ENCODE results near the gene RHOG.
A peak's percentile ranks its signal among the peaks of the same experiment; 100 is the strongest.

RHOG gene

GRCh38 chr11:3836903-3837302, 3.9 kb downstream of the RHOG start:
- no peak for DNase-seq (ENCODE audit: low read depth, low spot score)
- H3K27ac ChIP-seq, result no peak overlapping the region

GRCh38 chr11:3835751-3836150, 5.0 kb downstream of the RHOG start:
- H3K27ac ChIP-seq, result peak overlapping the region; percentile 56
- DNase-seq (ENCODE audit: low read depth, low spot score), result no peak

GRCh38 chr11:3834664-3835461, 5.9 kb downstream of the RHOG start:
- no peak for DNase-seq (ENCODE audit: low read depth, low spot score)
- peak overlapping the region; percentile 56 for H3K27ac ChIP-seq

- peak overlapping the region; percentile 56 for H3K27ac ChIP-seq
- no peak for DNase-seq (ENCODE audit: low read depth, low spot score)
Measured at GRCh38 chr11:3834349-3834663, 6.5 kb downstream of the RHOG start.

- DNase-seq (ENCODE audit: low read depth, low spot score), result no peak
- H3K27ac ChIP-seq, result no peak overlapping the region
Measured at GRCh38 chr11:3833449-3833848, 7.3 kb downstream of the RHOG start.

- H3K27ac ChIP-seq, result no peak overlapping the region
- no peak for DNase-seq (ENCODE audit: low read depth, low spot score)
Measured at GRCh38 chr11:3832816-3833215, 7.9 kb downstream of the RHOG start.

- H3K27ac ChIP-seq, result no peak overlapping the region
- DNase-seq (ENCODE audit: low read depth, low spot score), result no peak
Measured at GRCh38 chr11:3831378-3832239, 9.2 kb downstream of the RHOG start.

GRCh38 chr11:3830730-3831129, 10.0 kb downstream of the RHOG start:
- DNase-seq (ENCODE audit: low read depth, low spot score), result no peak
- no peak overlapping the region for H3K27ac ChIP-seq

- DNase-seq (ENCODE audit: low read depth, low spot score), result no peak
- H3K27ac ChIP-seq, result no peak overlapping the region
Measured at GRCh38 chr11:3830088-3830487, 10.7 kb downstream of the RHOG start.

GRCh38 chr11:3827434-3828186, 13.1 kb downstream of the RHOG start:
- no peak overlapping the region for H3K27ac ChIP-seq
- no peak for DNase-seq (ENCODE audit: low read depth, low spot score)

- H3K27ac ChIP-seq, result no peak overlapping the region
- DNase-seq (ENCODE audit: low read depth, low spot score), result no peak
Measured at GRCh38 chr11:3826721-3827120, 14.0 kb downstream of the RHOG start.

GRCh38 chr11:3825473-3826154, 15.1 kb downstream of the RHOG start:
- H3K27ac ChIP-seq, result no peak overlapping the region
- DNase-seq (ENCODE audit: low read depth, low spot score), result no peak

- no peak overlapping the region for H3K27ac ChIP-seq
Measured at GRCh38 chr11:3824714-3825472, 15.9 kb downstream of the RHOG start.

GRCh38 chr11:3823762-3824506, 16.8 kb downstream of the RHOG start:
- no peak for DNase-seq (ENCODE audit: low read depth, low spot score)
- H3K27ac ChIP-seq, result no peak overlapping the region

More at GRCh38 chr11:3824714-3825472, 15.9 kb downstream of the RHOG start:
- DNase-seq (ENCODE audit: low read depth, low spot score), result no peak

- no peak for DNase-seq (ENCODE audit: low read depth, low spot score)
- H3K27ac ChIP-seq, result no peak overlapping the region
Measured at GRCh38 chr11:3823303-3823702, 17.5 kb downstream of the RHOG start.

- no peak for DNase-seq (ENCODE audit: low read depth, low spot score)
- no peak overlapping the region for H3K27ac ChIP-seq
Measured at GRCh38 chr11:3822312-3822711, 18.4 kb downstream of the RHOG start.

- DNase-seq (ENCODE audit: low read depth, low spot score), result no peak
- H3K27ac ChIP-seq, result no peak overlapping the region
Measured at GRCh38 chr11:3820971-3821370, 19.8 kb downstream of the RHOG start.

GRCh38 chr11:3817181-3817800, 23.5 kb downstream of the RHOG start:
- H3K27ac ChIP-seq, result no peak overlapping the region
- DNase-seq (ENCODE audit: low read depth, low spot score), result no peak
